HCT116 (cell line): ENCODE measurements around the gene CSNK1D. TPM values are rescaled to one million over a fixed set of nuclear protein-coding genes. Genes with fewer than 3 reads are reported as not detected.
A peak's percentile ranks its signal among the peaks of the same experiment; 100 is the strongest.

ENCODE experiments used
- ATAC-seq: fragments of 200-7000 bp; cut with Tn5 transposase; 2 replicates; pipeline ENCODE4 v1.9.1; 2020; ENCODE audit warnings: mild to moderate bottlenecking, moderate library complexity
- BruUV-seq: library from RNA; stranded (reverse); fragments of 400-500 nt; replicated peaks from 2 replicates; lab custom pipeline; 2021; lab: Mats Ljungman, UMichigan
- CTCF ChIA-PET: fragments of 300-600 bp; sonication (Branson Sonifier 250); formaldehyde crosslinking; loops from one replicate; lab custom pipeline; 2021; ENCODE audit warnings: antibody characterized with exemption; lab: Charles Lee
- POLR2A ChIA-PET: fragments of 300-600, 350-600 bp; sonication (Branson Sonifier 250); formaldehyde crosslinking; loops from one replicate; lab custom pipeline; 2021; ENCODE audit warnings: antibody characterized with exemption; lab: Charles Lee
- RAD21 ChIA-PET, 2 experiments: fragments of 300-600 bp; sonication (Branson Sonifier 250); formaldehyde crosslinking; loops; one replicate each; lab custom pipeline; 2023; ENCODE audit warnings: low total read pairs in 2 of 2; ENCODE audit not compliant: uncharacterized antibody in 2 of 2, unreplicated experiment in 2 of 2, low non-redundant PET in 1 of 2; lab: Charles Lee
- DNase-seq: peaks from one replicate; pipeline ENCODE4 v3.0.0-alpha.2; 2010; ENCODE audit warnings: low read depth, low spot score
- H2AFZ ChIP-seq: fragments of 200-600 bp; shearing (Covaris generic), sonication (generic); 2 replicates; pipeline ENCODE4 v1.6.1; 2017; ENCODE audit warnings: low read depth, mixed run types, mixed read lengths, antibody characterized with exemption, low read length; ENCODE audit not compliant: poor library complexity, severe bottlenecking
- H3K27ac ChIP-seq: 2 replicates; pipeline ENCODE4 v1.5.1; 2012; ENCODE audit warnings: low read depth, low read length
- H3K27me3 ChIP-seq: fragments of 200-600 bp; sonication (generic); 2 replicates; pipeline ENCODE4 v1.6.1; 2016; ENCODE audit warnings: mixed run types, low read length, mixed read lengths; ENCODE audit not compliant: insufficient read depth
- H3K36me3 ChIP-seq, 2 experiments: fragments of 200-500 bp in 1 of 2; fragments of 200-600 bp in 1 of 2; sonication (Bioruptor generic) in 1 of 2; sonication (generic) in 1 of 2; 2 replicates each; pipeline versions ENCODE4 v1.5.1 to v1.6.1; 2014 to 2016; ENCODE audit warnings: low read length in 2 of 2, inconsistent platforms in 1 of 2, mixed read lengths in 1 of 2, mixed run types in 1 of 2; ENCODE audit not compliant: insufficient read depth in 2 of 2, control insufficient read depth in 1 of 2
- H3K4me1 ChIP-seq, 2 experiments: fragments of 200-600 bp in 1 of 2; sonication (generic) in 1 of 2; 2 replicates each; pipeline versions ENCODE4 v1.5.1 to v1.6.1; 2012 to 2017; ENCODE audit warnings: low read length in 2 of 2, inconsistent platforms in 1 of 2, mild to moderate bottlenecking in 1 of 2, mixed read lengths in 1 of 2, mixed run types in 1 of 2, moderate library complexity in 1 of 2; ENCODE audit not compliant: insufficient read depth in 2 of 2, control insufficient read depth in 1 of 2
- H3K4me2 ChIP-seq: fragments of 200-600 bp; sonication (generic); 2 replicates; pipeline ENCODE4 v1.6.1; 2017; ENCODE audit warnings: mixed run types, low read length, mixed read lengths
- H3K4me3 ChIP-seq, 2 experiments: fragments of 200-600 bp in 1 of 2; sonication (generic) in 1 of 2; replicated peaks in 1 of 2; 2 replicates each; pipeline ENCODE4 v1.5.1; 2011 to 2016; ENCODE audit warnings: low read length in 2 of 2, control low read depth in 1 of 2, low read depth in 1 of 2, mild to moderate bottlenecking in 1 of 2, mixed read lengths in 1 of 2, mixed run types in 1 of 2
- H3K79me2 ChIP-seq: fragments of 200-600 bp; sonication (generic); 2 replicates; pipeline ENCODE4 v1.6.1; 2017; ENCODE audit warnings: mild to moderate bottlenecking, mixed run types, low read length, moderate library complexity, mixed read lengths; ENCODE audit not compliant: insufficient read depth
- H3K9ac ChIP-seq: fragments of 200-600 bp; sonication (generic); 2 replicates; pipeline ENCODE4 v1.6.1; 2016; ENCODE audit warnings: low read length, mixed read lengths
- H3K9me2 ChIP-seq: fragments of 200-600 bp; sonication (generic), shearing (Covaris generic); 2 replicates; pipeline ENCODE4 v1.6.1; 2017; ENCODE audit warnings: mixed run types, mild to moderate bottlenecking, moderate library complexity; ENCODE audit not compliant: insufficient read depth
- H3K9me3 ChIP-seq, 2 experiments: fragments of 200-500 bp in 1 of 2; fragments of 200-600 bp in 1 of 2; sonication (Bioruptor generic) in 1 of 2; sonication (generic) in 1 of 2; 2 replicates each; pipeline ENCODE4 v1.6.1; 2014 to 2017; ENCODE audit warnings: low read length in 2 of 2, mixed read lengths in 2 of 2, inconsistent platforms in 1 of 2, low read depth in 1 of 2, mild to moderate bottlenecking in 1 of 2, mixed run types in 1 of 2, moderate library complexity in 1 of 2; ENCODE audit not compliant: control insufficient read depth in 1 of 2, insufficient read depth in 1 of 2
- H4K20me1 ChIP-seq: fragments of 200-600 bp; sonication (generic), shearing (Covaris generic); 2 replicates; pipeline ENCODE4 v1.6.1; 2017; ENCODE audit warnings: mixed run types, mild to moderate bottlenecking, moderate library complexity; ENCODE audit not compliant: insufficient read depth
- ATF3 ChIP-seq: IDR thresholded peaks from 2 replicates; pipeline ENCODE4 v1.6.1; 2012
- CBX3 ChIP-seq: IDR thresholded peaks from 2 replicates; pipeline ENCODE4 v1.6.1; 2012; ENCODE audit warnings: low read depth
- CTCF ChIP-seq, 3 experiments: fragments of 200-600 bp in 1 of 3; sonication (generic) in 1 of 3; IDR thresholded peaks in 2 of 3; conservative IDR thresholded peaks in 1 of 3; 2 replicates each; pipeline ENCODE4 v1.5.1; 2012 to 2017; ENCODE audit warnings: low read depth in 2 of 3, low read length in 2 of 3, antibody characterized with exemption in 1 of 3, borderline replicate concordance in 1 of 3, control low read depth in 1 of 3, mild to moderate bottlenecking in 1 of 3, mixed read lengths in 1 of 3, mixed run types in 1 of 3, moderate library complexity in 1 of 3; ENCODE audit not compliant: insufficient read depth in 1 of 3
- EGR1 ChIP-seq: IDR thresholded peaks from 2 replicates; pipeline ENCODE4 v1.6.1; 2012; ENCODE audit warnings: low read depth
- ELF1 ChIP-seq: IDR thresholded peaks from 2 replicates; pipeline ENCODE4 v1.6.1; 2012; ENCODE audit warnings: low read depth, borderline replicate concordance
- EZH2 ChIP-seq: fragments of 200-600 bp; sonication (generic); IDR thresholded peaks from 2 replicates; pipeline ENCODE4 v1.6.1; 2017; ENCODE audit warnings: antibody characterized with exemption, mixed run types
- FOSL1 ChIP-seq: IDR thresholded peaks from 2 replicates; pipeline ENCODE4 v1.6.1; 2012; ENCODE audit warnings: low read depth
- JUND ChIP-seq: IDR thresholded peaks from 2 replicates; pipeline ENCODE4 v1.6.1; 2012
- MAX ChIP-seq: IDR thresholded peaks from 2 replicates; pipeline ENCODE4 v1.6.1; 2012
- POLR2AphosphoS5 ChIP-seq: IDR thresholded peaks from 2 replicates; pipeline ENCODE4 v1.6.1; 2011; ENCODE audit warnings: mild to moderate bottlenecking, low read depth, low read length, moderate library complexity
- RAD21 ChIP-seq: IDR thresholded peaks from 2 replicates; pipeline ENCODE4 v1.6.1; 2012; ENCODE audit warnings: low read depth, mild to moderate bottlenecking
- REST ChIP-seq: IDR thresholded peaks from 2 replicates; pipeline ENCODE4 v1.6.1; 2012; ENCODE audit warnings: low read depth
- SIN3A ChIP-seq: IDR thresholded peaks from 2 replicates; pipeline ENCODE4 v1.6.1; 2012; ENCODE audit warnings: low read depth
- SP1 ChIP-seq: IDR thresholded peaks from 2 replicates; pipeline ENCODE4 v1.6.1; 2012; ENCODE audit warnings: low read depth
- TCF7L2 ChIP-seq: IDR thresholded peaks from 2 replicates; pipeline ENCODE4 v1.7.0; 2011; ENCODE audit warnings: borderline replicate concordance, inconsistent platforms; ENCODE audit not compliant: insufficient read depth, insufficient read length; ENCODE audit errors: extremely low read depth
- ZBTB33 ChIP-seq: IDR thresholded peaks from 2 replicates; pipeline ENCODE4 v1.6.1; 2011; ENCODE audit warnings: mild to moderate bottlenecking, low read length, moderate library complexity; ENCODE audit not compliant: insufficient replicate concordance; ENCODE audit errors: extremely low read depth
- ZFX ChIP-seq: fragments of 450-650 bp; IDR thresholded peaks from 2 replicates; pipeline ENCODE4 v1.6.1; 2017
- ZNF274 ChIP-seq: fragments of 200-500 bp; sonication (Bioruptor generic); IDR thresholded peaks from 2 replicates; pipeline ENCODE4 v1.6.1; 2014; ENCODE audit warnings: mild to moderate bottlenecking, low read depth, low read length, inconsistent platforms
- intact Hi-C: fragments of 100-400 bp; cut with micrococcal nuclease; formaldehyde crosslinking; loops from 2 replicates; pipeline ENCODE4 v1.10.0; 2022
- total RNA-seq: library from RNA; stranded (reverse); gene quantifications from one replicate; pipeline ENCODE4 v1.2.1, GENCODE V29; 2021; ENCODE audit not compliant: unreplicated experiment

The CSNK1D gene
- total RNA-seq, 1 experiment from 2014 or later: 176 TPM

GRCh38 chr17:82318772-82319606 is 45.5 kb upstream of the CSNK1D start:
- no peak for TF ChIP-seq FOSL1
- TF ChIP-seq EZH2: no peak
- TF ChIP-seq SIN3A: no peak
- no peak for TF ChIP-seq SP1
- TF ChIP-seq TCF7L2: no peak
- TF ChIP-seq ATF3: no peak
- TF ChIP-seq CTCF (IDR thresholded peaks at IDR 0.05 in 2 of 3, conservative IDR thresholded peaks at IDR 0.05 in 1 of 3; ENCODE audit: borderline replicate concordance in 1 of 3, insufficient read depth in 1 of 3, low read depth in 2 of 3, low read length in 2 of 3): no peak
- TF ChIP-seq ZFX: no peak
- no peak for TF ChIP-seq ZBTB33
- TF ChIP-seq MAX: no peak
- TF ChIP-seq ELF1: no peak
- TF ChIP-seq RAD21: no peak
- no peak for TF ChIP-seq JUND
- TF ChIP-seq POLR2AphosphoS5: no peak
- TF ChIP-seq EGR1: no peak
- no peak for TF ChIP-seq CBX3
- no peak for TF ChIP-seq ZNF274
- TF ChIP-seq REST: no peak
- BruUV-seq: no TSS peak
- H3K4me2 ChIP-seq: no peak overlapping the region
- H3K27me3 ChIP-seq: no peaks in the 10 kb centered on the region
- ChIA-PET RAD21 (no interaction called here), POLR2A (no interaction called here), CTCF (no interaction called here)
- H3K79me2 ChIP-seq: no peaks in the 10 kb centered on the region
- H3K9ac ChIP-seq: no peak overlapping the region
- peaks cover 0 to 5% of the 10 kb centered on the region in 2 experiments; a peak in 1 of 4 replicates for H3K4me1 ChIP-seq
- DNase-seq (no peak), ATAC-seq (no peak)
- no peak overlapping the region for H2AFZ ChIP-seq
- H3K9me2 ChIP-seq: no peaks in the 10 kb centered on the region
- no peak overlapping the region for H3K4me3 ChIP-seq
- H4K20me1 ChIP-seq: no peaks in the 10 kb centered on the region
- intact Hi-C loops: no loop called here
- H3K27ac ChIP-seq: peak overlapping the region; percentile 4; the same call in 1 of the 2 replicates
- peaks cover 0 to 21% of the 10 kb centered on the region in 2 experiments; a peak in 1 of 4 replicates for H3K9me3 ChIP-seq
- H3K36me3 ChIP-seq: no peaks in the 10 kb centered on the region
